HG03108 (cell line): ENCODE data around the gene MGRN1.

ENCODE experiments used
- ATAC-seq: cut with Tn5 transposase; IDR thresholded peaks from one replicate; pipeline ENCODE4 v1.9.1; 2021; ENCODE audit warnings: moderate library complexity; ENCODE audit not compliant: unreplicated experiment

Gene MGRN1

GRCh38 chr16:4603624-4604170 is 20.9 kb upstream of the MGRN1 start:
- ATAC-seq, result no peak

- ATAC-seq, result no peak
Measured at GRCh38 chr16:4604401-4604800, 20.2 kb upstream of the MGRN1 start.

- no peak for ATAC-seq
Measured at GRCh38 chr16:4606354-4606753, 18.3 kb upstream of the MGRN1 start.

GRCh38 chr16:4607841-4608703 is 16.6 kb upstream of the MGRN1 start:
- no peak for ATAC-seq

GRCh38 chr16:4608704-4608980 is 16.0 kb upstream of the MGRN1 start:
- no peak for ATAC-seq

GRCh38 chr16:4609200-4610010 is 15.2 kb upstream of the MGRN1 start:
- no peak for ATAC-seq

GRCh38 chr16:4610011-4611005 is 14.3 kb upstream of the MGRN1 start:
- ATAC-seq, result no peak

GRCh38 chr16:4611337-4612021 is 13.1 kb upstream of the MGRN1 start:
- ATAC-seq, result no peak

- no peak for ATAC-seq
Measured at GRCh38 chr16:4612474-4612931, 12.1 kb upstream of the MGRN1 start.

- no peak for ATAC-seq
Measured at GRCh38 chr16:4612977-4613635, 11.5 kb upstream of the MGRN1 start.

GRCh38 chr16:4613636-4614570 is 10.7 kb upstream of the MGRN1 start:
- no peak for ATAC-seq

GRCh38 chr16:4614571-4615383 is 9.8 kb upstream of the MGRN1 start, which contains the start of gene UBALD1:
TSS of gene UBALD1 (minus strand) at chr16:4614888. CDS start at chr16:4614797, 91 bp downstream.
- peak; percentile 68 for ATAC-seq

GRCh38 chr16:4615384-4616046 is 9.1 kb upstream of the MGRN1 start:
- no peak for ATAC-seq

GRCh38 chr16:4616047-4616811 is 8.4 kb upstream of the MGRN1 start:
- ATAC-seq, result peak; percentile 62

GRCh38 chr16:4617880-4618279 is 6.7 kb upstream of the MGRN1 start:
- no peak for ATAC-seq
